ENCODE measurements around the gene RGS2.

RGS2 gene

GRCh38 chr1:192832492-192832891 lies 23.7 kb downstream of the RGS2 start:
- DNase-seq = no peak

- no peak for DNase-seq
These were observed 26.3 kb downstream of the RGS2 start for GRCh38 chr1:192835116-192835515.

- no peak for DNase-seq
These were observed 30.6 kb downstream of the RGS2 start for GRCh38 chr1:192839162-192840066.

GRCh38 chr1:192844360-192844759 lies 35.5 kb downstream of the RGS2 start:
- DNase-seq = no peak

GRCh38 chr1:192846950-192847349 lies 38.1 kb downstream of the RGS2 start:
- no peak for DNase-seq

- DNase-seq = no peak
These were observed 40.2 kb downstream of the RGS2 start for GRCh38 chr1:192849011-192849410.

- no peak for DNase-seq
These were observed 40.6 kb downstream of the RGS2 start for GRCh38 chr1:192849442-192849841.

- no peak for DNase-seq
These were observed 43.4 kb downstream of the RGS2 start for GRCh38 chr1:192852001-192852947.

- DNase-seq = no peak
These were observed 49.6 kb downstream of the RGS2 start for GRCh38 chr1:192858456-192858855.

- DNase-seq = no peak
These were observed 51.0 kb downstream of the RGS2 start for GRCh38 chr1:192859808-192860207.

- DNase-seq = no peak
These were observed 51.8 kb downstream of the RGS2 start for GRCh38 chr1:192860478-192861185.

- no peak for DNase-seq
These were observed 53.0 kb downstream of the RGS2 start for GRCh38 chr1:192861860-192862259.
